Measurements from ENCODE around the gene ZNF638.

DNA sequence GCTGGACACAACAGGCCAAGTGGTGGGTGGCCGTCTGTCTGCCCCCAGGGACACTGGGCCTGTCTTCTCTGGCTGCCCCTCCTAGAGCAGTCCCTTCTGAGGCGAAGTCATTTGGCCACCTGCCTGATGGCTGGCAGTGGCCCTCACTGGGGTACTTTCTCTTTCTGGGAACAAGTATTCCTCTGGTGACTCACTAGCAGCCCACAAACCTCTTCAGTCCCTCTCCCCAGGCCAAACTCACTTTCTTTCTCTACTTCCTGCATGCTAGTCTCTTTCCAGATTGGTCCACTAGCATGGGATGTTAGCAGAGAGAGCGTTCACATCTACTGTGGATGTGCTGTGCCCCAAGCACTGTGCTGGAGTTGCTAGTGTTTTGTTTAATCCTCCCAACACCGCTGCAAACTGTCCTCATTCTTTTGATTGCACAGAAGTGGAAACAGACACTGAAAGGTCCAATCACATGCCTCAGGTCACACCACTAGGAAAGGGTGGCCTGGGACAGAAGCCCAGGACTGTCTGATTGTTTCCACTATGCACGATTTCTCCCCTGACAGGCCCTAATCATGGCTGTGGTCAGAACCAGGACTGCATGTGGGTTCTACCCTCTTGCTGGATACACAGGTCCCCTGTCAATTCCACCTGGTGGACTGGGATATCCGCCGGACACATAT lies 127.0 kb downstream of the ZNF638 start:
- no peak for TF ChIP-seq CTCF (IDR thresholded peaks at IDR 0.05)
- TF ChIP-seq POLR2A (IDR thresholded peaks at IDR 0.05): no peak
